Dedifferentiated amniotic fluid mesenchymal stem cell (primary cell): ENCODE data around the gene HDAC4.

ENCODE experiments used
- DNase-seq: peaks from one replicate; pipeline ENCODE4 v3.0.0-alpha.2; 2016; ENCODE audit errors: extremely low spot score

Gene HDAC4

GRCh38 chr2:239027391-239028252, 373.2 kb downstream of the HDAC4 start:
- DNase-seq, result no peak

GRCh38 chr2:239026711-239027361, 374.0 kb downstream of the HDAC4 start:
- no peak for DNase-seq

GRCh38 chr2:239025951-239026461, 374.8 kb downstream of the HDAC4 start:
- DNase-seq, result no peak

- peak; percentile 14 for DNase-seq
These were observed 375.6 kb downstream of the HDAC4 start for GRCh38 chr2:239025096-239025801.

GRCh38 chr2:239024226-239024625, 376.6 kb downstream of the HDAC4 start:
- no peak for DNase-seq

- DNase-seq, result no peak
These were observed 378.2 kb downstream of the HDAC4 start for GRCh38 chr2:239022437-239023260.

GRCh38 chr2:239021651-239022436, 379.0 kb downstream of the HDAC4 start:
- DNase-seq, result no peak

GRCh38 chr2:239021224-239021623, 379.6 kb downstream of the HDAC4 start:
- DNase-seq, result no peak

GRCh38 chr2:239020541-239021041, 380.2 kb downstream of the HDAC4 start:
- no peak for DNase-seq

GRCh38 chr2:239019183-239019581, 381.6 kb downstream of the HDAC4 start:
- DNase-seq, result no peak

- DNase-seq, result no peak
These were observed 382.3 kb downstream of the HDAC4 start for GRCh38 chr2:239018271-239019182.

GRCh38 chr2:239017491-239018098, 383.2 kb downstream of the HDAC4 start:
- no peak for DNase-seq

- DNase-seq, result no peak
These were observed 384.7 kb downstream of the HDAC4 start for GRCh38 chr2:239015901-239016675.

GRCh38 chr2:239015218-239015900, 385.5 kb downstream of the HDAC4 start:
- DNase-seq, result no peak

- DNase-seq, result no peak
These were observed 386.2 kb downstream of the HDAC4 start for GRCh38 chr2:239014458-239015217.

- DNase-seq, result no peak
These were observed 387.2 kb downstream of the HDAC4 start for GRCh38 chr2:239013678-239013976.
